H9 (cell line): ENCODE data around the gene CHRNA9. TPM values are rescaled to one million over a fixed set of nuclear protein-coding genes. Genes with fewer than 3 reads are reported as not detected.

Experiments
- DNase-seq: peaks from one replicate; pipeline ENCODE4 v3.0.0-alpha.2; 2017
- H2AFZ ChIP-seq: one replicate; pipeline ENCODE4 v1.6.1; 2013; ENCODE audit warnings: mild to moderate bottlenecking, low read length, control low read depth, moderate library complexity
- H2AK5ac ChIP-seq: 2 replicates; pipeline ENCODE4 v1.6.1; 2013; ENCODE audit warnings: low read length, control low read depth, mixed read lengths; ENCODE audit not compliant: insufficient read length
- H2BK120ac ChIP-seq: one replicate; pipeline ENCODE4 v1.6.1; 2013; ENCODE audit warnings: low read depth, mild to moderate bottlenecking, low read length, control low read depth, inconsistent platforms; ENCODE audit not compliant: poor library complexity, severe bottlenecking
- H2BK12ac ChIP-seq: 2 replicates; pipeline ENCODE4 v1.6.1; 2013; ENCODE audit warnings: low read length, control low read depth, mixed read lengths, low read depth; ENCODE audit not compliant: insufficient read length
- H2BK15ac ChIP-seq: 2 replicates; pipeline ENCODE4 v1.6.1; 2013; ENCODE audit warnings: low read depth, low read length, control low read depth
- H2BK20ac ChIP-seq: one replicate; pipeline ENCODE4 v1.6.1; 2013; ENCODE audit warnings: low read depth, mild to moderate bottlenecking, low read length, control low read depth, inconsistent platforms; ENCODE audit not compliant: poor library complexity, severe bottlenecking
- H2BK5ac ChIP-seq: 2 replicates; pipeline ENCODE4 v1.6.1; 2013; ENCODE audit warnings: low read length, control low read depth, mixed read lengths; ENCODE audit not compliant: insufficient read length
- H3K14ac ChIP-seq: 2 replicates; pipeline ENCODE4 v1.6.1; 2013; ENCODE audit warnings: low read length, control low read depth; ENCODE audit not compliant: insufficient read depth
- H3K18ac ChIP-seq: 2 replicates; pipeline ENCODE4 v1.6.1; 2013; ENCODE audit warnings: low read depth, mild to moderate bottlenecking, mixed read lengths, low read length, control low read depth; ENCODE audit not compliant: insufficient read length
- H3K23ac ChIP-seq: 2 replicates; pipeline ENCODE4 v1.6.1; 2013; ENCODE audit warnings: low read length, control low read depth, mixed read lengths, low read depth; ENCODE audit not compliant: insufficient read length
- H3K23me2 ChIP-seq: 2 replicates; pipeline ENCODE4 v1.6.1; 2013; ENCODE audit warnings: low read depth, mild to moderate bottlenecking, mixed read lengths, low read length, control low read depth; ENCODE audit not compliant: insufficient read length, poor library complexity, severe bottlenecking
- H3K27ac ChIP-seq: 2 replicates; pipeline ENCODE4 v1.5.1; 2013; ENCODE audit warnings: low read length, control low read depth, mixed read lengths, low read depth; ENCODE audit not compliant: insufficient read length
- H3K27me3 ChIP-seq: 2 replicates; pipeline ENCODE4 v1.6.1; 2013; ENCODE audit warnings: low read length, control low read depth, inconsistent platforms; ENCODE audit not compliant: insufficient read depth
- H3K4ac ChIP-seq: 2 replicates; pipeline ENCODE4 v1.6.1; 2013; ENCODE audit warnings: low read depth, mild to moderate bottlenecking, control low read depth, inconsistent platforms, low read length, moderate library complexity
- H3K4me1 ChIP-seq: 2 replicates; pipeline ENCODE4 v1.6.1; 2013; ENCODE audit warnings: low read length, control low read depth, inconsistent platforms; ENCODE audit not compliant: insufficient read depth
- H3K4me2 ChIP-seq: 2 replicates; pipeline ENCODE4 v1.6.1; 2013; ENCODE audit warnings: low read length, control low read depth, mixed read lengths; ENCODE audit not compliant: insufficient read length, insufficient read depth
- H3K56ac ChIP-seq: 2 replicates; pipeline ENCODE4 v1.6.1; 2013; ENCODE audit warnings: low read depth, mild to moderate bottlenecking, mixed read lengths, low read length, control low read depth; ENCODE audit not compliant: insufficient read length
- H3K79me1 ChIP-seq: 2 replicates; pipeline ENCODE4 v1.6.1; 2013; ENCODE audit warnings: low read depth, mild to moderate bottlenecking, moderate library complexity, low read length, control low read depth, inconsistent platforms; ENCODE audit not compliant: insufficient read depth, poor library complexity, severe bottlenecking
- H3K79me2 ChIP-seq: 2 replicates; pipeline ENCODE4 v1.6.1; 2013; ENCODE audit warnings: low read length, control low read depth, inconsistent platforms; ENCODE audit not compliant: insufficient read depth
- H3K9ac ChIP-seq: 2 replicates; pipeline ENCODE4 v1.6.1; 2013; ENCODE audit warnings: low read length, control low read depth, mixed read lengths; ENCODE audit not compliant: insufficient read length; ENCODE audit errors: extremely low read depth
- H3K9me3 ChIP-seq: one replicate; pipeline ENCODE4 v1.6.1; 2013; ENCODE audit warnings: low read depth, low read length, inconsistent platforms; ENCODE audit not compliant: control insufficient read depth
- H3T11ph ChIP-seq: one replicate; pipeline ENCODE4 v1.6.1; 2013; ENCODE audit warnings: mild to moderate bottlenecking, low read length, control low read depth, inconsistent platforms
- H4K20me1 ChIP-seq: one replicate; pipeline ENCODE4 v1.6.1; 2013; ENCODE audit not compliant: control insufficient read depth, insufficient read length, insufficient read depth
- H4K5ac ChIP-seq: 2 replicates; pipeline ENCODE4 v1.6.1; 2013; ENCODE audit warnings: low read depth, mild to moderate bottlenecking, mixed read lengths, low read length, control low read depth; ENCODE audit not compliant: insufficient read length
- H4K8ac ChIP-seq: replicated peaks from 2 replicates; pipeline ENCODE4 v1.6.1; 2013; ENCODE audit warnings: low read length, control low read depth, mixed read lengths, low read depth; ENCODE audit not compliant: insufficient read length
- H4K91ac ChIP-seq: 2 replicates; pipeline ENCODE4 v1.6.1; 2013; ENCODE audit warnings: low read depth, mild to moderate bottlenecking, moderate library complexity, mixed read lengths, low read length, control low read depth; ENCODE audit not compliant: insufficient read length
- H3K27ac Mint-ChIP-seq, 3 experiments: 2 replicates in 2 of 3; 3 replicates in 1 of 3; pipeline ENCODE4 v1.8.0; 2020 to 2021; ENCODE audit warnings: mixed read lengths in 3 of 3, mild to moderate bottlenecking in 1 of 3, moderate library complexity in 1 of 3
- H3K27me3 Mint-ChIP-seq: 2 replicates; pipeline ENCODE4 v1.8.0; 2021; ENCODE audit warnings: low read depth, mild to moderate bottlenecking, moderate library complexity, mixed read lengths
- H3K36me3 Mint-ChIP-seq, 3 experiments: 2 replicates in 2 of 3; 3 replicates in 1 of 3; pipeline ENCODE4 v1.8.0; 2020 to 2021; ENCODE audit warnings: low read depth in 3 of 3, mixed read lengths in 3 of 3; ENCODE audit not compliant: insufficient read depth in 1 of 3
- H3K4me1 Mint-ChIP-seq, 2 experiments: 2 replicates each; pipeline ENCODE4 v1.8.0; 2020; ENCODE audit warnings: mixed read lengths in 2 of 2
- H3K4me3 Mint-ChIP-seq, 2 experiments: 2 replicates in 1 of 2; 3 replicates in 1 of 2; pipeline ENCODE4 v1.8.0; 2020 to 2021; ENCODE audit warnings: mild to moderate bottlenecking in 2 of 2, mixed read lengths in 2 of 2, moderate library complexity in 1 of 2
- H3K9me3 Mint-ChIP-seq, 2 experiments: 2 replicates in 1 of 2; 3 replicates in 1 of 2; pipeline ENCODE4 v1.8.0; 2020; ENCODE audit warnings: mild to moderate bottlenecking in 2 of 2, mixed read lengths in 2 of 2, moderate library complexity in 1 of 2
- CTCF ChIP-seq: fragments of 200-600 bp; sonication (generic); conservative IDR thresholded peaks from 3 replicates; pipeline ENCODE4 v1.8.0; 2021; ENCODE audit warnings: antibody characterized with exemption, mild to moderate bottlenecking
- WGBS: extraction: QIAGEN DNeasy Blood & Tissue Kit; methylation state at CpG from one replicate; pipeline ENCODE4 v1.1.7; 2013; ENCODE audit warnings: missing lambda C conversion rate, low lambda C conversion rate, mixed read lengths; ENCODE audit not compliant: insufficient read length; ENCODE audit errors: extremely low coverage; 5-methylcytosine and 5-hydroxymethylcytosine counted together
- total RNA-seq: library from RNA; stranded (reverse); gene quantifications from 2 replicates; pipeline ENCODE4 v1.2.1, GENCODE V29; 2021

The CHRNA9 gene
- total RNA-seq, 1 experiment from 2014 or later, result 1.2 TPM

- DNase-seq, result no peak
- Histone ChIP-seq H3K27ac (no peak overlapping the region), H3K79me2 (no peaks in the 10 kb centered on the region), H2BK12ac (no peak overlapping the region), H4K5ac (no peak overlapping the region), H3K14ac (no peak overlapping the region), H3T11ph (no peak overlapping the region), H2BK20ac (no peak overlapping the region), H3K4ac (no peak overlapping the region), H2AFZ (no peak overlapping the region), H3K9ac (no peak overlapping the region), H4K8ac (no peak overlapping the region), H4K20me1 (no peaks in the 10 kb centered on the region), H3K23ac (no peak overlapping the region), H3K4me2 (no peak overlapping the region), H3K9me3 (peaks cover 7% of the 10 kb centered on the region), H3K23me2 (no peaks in the 10 kb centered on the region), H3K27me3 (no peaks in the 10 kb centered on the region), H2BK5ac (no peak overlapping the region), H4K91ac (no peak overlapping the region), H3K18ac (peak overlapping the region; percentile 3), H2AK5ac (no peak overlapping the region), H2BK15ac (no peak overlapping the region), H3K56ac (no peak overlapping the region), H3K4me1 (peaks cover 10% of the 10 kb centered on the region), H3K79me1 (no peaks in the 10 kb centered on the region), H2BK120ac (no peak overlapping the region)
- TF ChIP-seq CTCF, result no peak
- Mint-ChIP-seq H3K4me1 (peaks cover 48 to 52% of the 10 kb centered on the region in 2 experiments), H3K27me3 (no peaks in the 10 kb centered on the region; the same call in 1 of the 2 replicates), H3K4me3 (no peak overlapping the region), H3K9me3 (peaks cover 10 to 18% of the 10 kb centered on the region in 2 experiments), H3K36me3 (peaks cover 5 to 11% (median 8%) of the 10 kb centered on the region in 3 experiments), H3K27ac (peak overlapping the region in 2 of 3 experiments; percentile 60 to 64; a peak in 3 of 7 replicates)
- WGBS, result no CpG with 5 or more reads among the region's 3 CpGs
Observed at GRCh38 chr4:40306976-40307375, 28.2 kb upstream of the CHRNA9 start.
